ENCODE measurements around the gene WDR20. TPM values are rescaled to one million over a fixed set of nuclear protein-coding genes. Genes with fewer than 3 reads are reported as not detected.

WDR20 gene
- polyA plus RNA-seq, 10 donors: 18.9 to 27.0 (median 23.9) TPM

Other genes starting within 250 kb of the WDR20 start
- gene DYNC1H1, start 175.3 kb upstream of the WDR20 start, polyA plus RNA-seq (ENCODE audit: insufficient read length in 10 of 10): 100 to 1,000 TPM; 252 to 337 (median 278) TPM
- gene HSP90AA1, start 52.9 kb upstream of the WDR20 start, polyA plus RNA-seq (ENCODE audit: insufficient read length in 10 of 10): 100 to 1,000 TPM; 271 to 406 (median 340) TPM
- 10 to 100 TPM in 4 of 10 donors, 1 to 10 TPM in 6; 6.3 to 15.5 (median 9.2) TPM for gene MOK, start 165.3 kb downstream of the WDR20 start, polyA plus RNA-seq (ENCODE audit: insufficient read length in 10 of 10)
- gene ZNF839, start 179.8 kb downstream of the WDR20 start, polyA plus RNA-seq (ENCODE audit: insufficient read length in 10 of 10): 10 to 100 TPM in 4 of 10 donors, 1 to 10 TPM in 6; 6.6 to 16.0 (median 9.0) TPM
- 10 to 100 TPM; 25.1 to 37.9 (median 31.0) TPM for gene CINP, start 223.0 kb downstream of the WDR20 start, polyA plus RNA-seq (ENCODE audit: insufficient read length in 10 of 10)
- gene TECPR2, start 223.0 kb downstream of the WDR20 start, polyA plus RNA-seq (ENCODE audit: insufficient read length in 10 of 10): 10 to 100 TPM; 10.3 to 14.1 (median 13.2) TPM